GM12872 (cell line): ENCODE measurements around the gene GNAT3.

Experiments used
- CTCF ChIP-seq: IDR thresholded peaks from 3 replicates; pipeline ENCODE4 v1.5.1; 2011; ENCODE audit warnings: low read depth, mild to moderate bottlenecking, low read length, moderate library complexity; ENCODE audit not compliant: insufficient read depth

The GNAT3 gene

DNA sequence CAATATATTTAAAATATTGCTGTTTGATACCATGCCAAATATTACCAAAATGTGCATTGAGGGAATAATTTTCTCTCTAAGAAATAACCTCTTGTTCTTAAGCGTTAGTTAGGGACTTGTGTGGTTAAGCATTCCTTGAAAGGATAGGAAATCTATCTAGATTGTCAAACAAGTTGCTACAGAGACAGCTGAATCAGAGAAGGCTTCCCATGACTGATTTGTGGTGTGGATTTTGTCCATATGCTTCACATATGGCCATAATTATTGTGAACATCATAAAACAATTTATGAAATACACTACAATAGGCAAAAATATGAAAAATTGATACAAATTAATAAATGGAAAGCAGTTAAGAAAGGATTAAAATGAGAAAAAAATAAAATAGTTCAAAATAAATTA lies 96.3 kb downstream of the GNAT3 start:
- no peak for TF ChIP-seq CTCF

DNA sequence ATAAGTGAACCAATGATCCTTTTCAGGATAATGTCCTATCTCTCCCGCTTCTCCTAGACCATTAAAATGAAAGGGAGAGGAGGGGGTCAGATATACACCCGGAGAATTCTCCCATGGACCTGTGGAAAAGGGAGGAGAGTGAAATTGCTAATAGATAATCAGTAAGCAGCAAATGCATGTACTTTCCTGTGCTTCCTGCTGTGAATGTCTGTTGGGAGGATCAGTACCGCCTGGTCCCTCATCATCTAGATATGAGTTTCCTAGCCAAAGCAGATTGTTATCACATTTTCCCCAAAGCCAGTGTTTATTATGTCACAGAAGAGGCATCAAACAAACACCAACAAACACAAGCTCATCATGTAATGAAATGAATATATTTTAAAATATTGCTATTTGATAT lies 96.8 kb downstream of the GNAT3 start:
- no peak for TF ChIP-seq CTCF

- no peak for TF ChIP-seq CTCF
Measured at GRCh38 chr7:80414331-80414730, 97.5 kb downstream of the GNAT3 start.

- TF ChIP-seq CTCF = no peak
Measured at GRCh38 chr7:80413383-80413945, 98.4 kb downstream of the GNAT3 start.

DNA sequence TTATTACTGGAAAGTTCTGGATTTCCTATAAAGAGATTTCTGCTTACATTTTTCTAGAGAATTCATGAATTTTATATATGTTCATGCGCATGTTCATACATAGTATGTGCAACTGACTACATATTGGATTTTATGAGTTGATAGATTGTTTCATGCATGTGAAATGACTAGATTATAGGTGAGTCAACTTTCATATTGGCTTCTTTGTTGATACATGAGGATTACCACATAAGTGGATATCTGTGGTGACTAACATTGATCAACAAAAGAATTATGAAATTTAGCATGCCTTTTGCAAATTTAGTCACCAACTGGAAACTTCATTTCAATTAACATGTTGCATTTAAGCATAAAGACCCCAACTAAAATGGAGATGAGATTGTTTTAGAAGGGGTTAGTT lies 99.0 kb downstream of the GNAT3 start:
- TF ChIP-seq CTCF = no peak

DNA sequence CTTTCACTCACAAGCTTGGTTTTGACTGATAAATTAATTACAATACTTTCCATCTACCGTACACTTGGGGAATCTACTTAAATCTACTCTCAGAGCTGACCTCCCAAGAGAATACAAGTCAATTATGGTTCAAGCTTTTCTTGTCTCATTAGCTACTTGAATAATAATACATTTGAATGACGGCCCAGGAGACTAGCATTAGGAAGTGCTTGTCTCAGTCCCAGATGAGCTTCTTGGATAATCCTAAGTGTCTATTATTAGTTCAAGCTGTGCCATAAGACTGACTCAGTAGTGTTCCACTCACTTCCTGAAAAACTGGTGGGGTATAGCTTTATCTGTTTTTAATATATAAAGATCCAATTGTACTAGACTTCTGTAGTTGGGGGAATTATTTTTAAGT lies 100.2 kb downstream of the GNAT3 start:
- TF ChIP-seq CTCF = no peak

DNA sequence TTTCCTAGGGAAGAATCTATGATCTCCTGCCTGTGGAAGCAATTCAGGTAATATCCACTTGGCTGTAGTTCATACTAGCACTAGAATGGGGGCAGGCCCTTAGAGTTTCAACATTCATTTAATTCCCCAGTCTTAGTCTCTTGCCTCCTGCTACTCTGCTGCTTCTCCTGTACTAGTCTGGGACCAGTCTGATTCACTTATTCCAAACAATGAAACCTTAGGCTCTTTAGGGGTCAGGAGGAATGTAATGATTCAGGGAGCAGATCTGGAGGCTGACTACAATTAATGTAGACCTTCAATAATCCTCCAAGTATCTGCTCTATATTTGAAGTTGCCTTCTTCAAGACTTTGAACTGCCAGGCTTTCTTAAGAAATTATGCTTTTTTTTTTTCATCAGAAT lies 101.8 kb downstream of the GNAT3 start:
- TF ChIP-seq CTCF = no peak
